Omental fat pad (tissue), 4 donors: ENCODE data around the gene BTBD10. TPM values are rescaled to one million over a fixed set of nuclear protein-coding genes. Genes with fewer than 3 reads are reported as not detected.

ENCODE experiments used
- ATAC-seq: fragments of 150-250 bp; one replicate; pipeline ENCODE4 v1.9.1; 2016; ENCODE audit warnings: mild to moderate bottlenecking, moderate library complexity; ENCODE audit not compliant: low FRiP score
- DNase-seq: peaks from one replicate; pipeline ENCODE4 v3.0.0-alpha.2; 2019; ENCODE audit warnings: low spot score
- total RNA-seq, 4 donors: library from RNA; depleted of rRNA; stranded (reverse); fragments of >200 nt; gene quantifications; one replicate each; pipeline ENCODE4 v1.1.0, GENCODE V29; 2016
- TF ChIP-seq, protein P1 (sequence below), 3 donors: fragments of 450-650 bp; IDR thresholded peaks; one replicate each; pipeline ENCODE4 v1.5.1; 2016 to 2017; ENCODE audit warnings: antibody characterized with exemption in 3 of 3, mild to moderate bottlenecking in 3 of 3, moderate library complexity in 2 of 3

BTBD10 gene
- total RNA-seq, 4 donors from 2014 or later = 21.1 to 38.9 (median 24.2) TPM

DNA sequence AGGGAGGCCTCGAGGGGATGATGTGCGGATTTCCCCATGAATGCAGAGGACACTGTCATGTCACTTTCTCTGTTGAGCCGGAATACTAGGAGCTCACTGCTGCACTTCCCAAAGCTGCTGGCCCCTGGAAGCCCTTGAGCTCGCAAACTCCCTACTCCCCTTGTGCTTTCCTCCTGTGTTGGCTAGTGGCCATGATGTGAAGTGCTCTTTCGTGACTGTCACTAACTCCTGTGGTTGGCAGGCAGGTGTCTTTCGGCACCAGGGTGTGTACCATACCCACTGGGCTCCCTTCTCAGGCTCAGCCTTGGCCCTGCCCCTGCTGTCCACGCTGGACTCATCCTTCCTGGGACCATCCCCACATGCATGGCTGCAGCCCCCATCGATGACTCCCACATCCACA lies 86.2 kb downstream of the BTBD10 start:
- TF ChIP-seq, protein P1, sequence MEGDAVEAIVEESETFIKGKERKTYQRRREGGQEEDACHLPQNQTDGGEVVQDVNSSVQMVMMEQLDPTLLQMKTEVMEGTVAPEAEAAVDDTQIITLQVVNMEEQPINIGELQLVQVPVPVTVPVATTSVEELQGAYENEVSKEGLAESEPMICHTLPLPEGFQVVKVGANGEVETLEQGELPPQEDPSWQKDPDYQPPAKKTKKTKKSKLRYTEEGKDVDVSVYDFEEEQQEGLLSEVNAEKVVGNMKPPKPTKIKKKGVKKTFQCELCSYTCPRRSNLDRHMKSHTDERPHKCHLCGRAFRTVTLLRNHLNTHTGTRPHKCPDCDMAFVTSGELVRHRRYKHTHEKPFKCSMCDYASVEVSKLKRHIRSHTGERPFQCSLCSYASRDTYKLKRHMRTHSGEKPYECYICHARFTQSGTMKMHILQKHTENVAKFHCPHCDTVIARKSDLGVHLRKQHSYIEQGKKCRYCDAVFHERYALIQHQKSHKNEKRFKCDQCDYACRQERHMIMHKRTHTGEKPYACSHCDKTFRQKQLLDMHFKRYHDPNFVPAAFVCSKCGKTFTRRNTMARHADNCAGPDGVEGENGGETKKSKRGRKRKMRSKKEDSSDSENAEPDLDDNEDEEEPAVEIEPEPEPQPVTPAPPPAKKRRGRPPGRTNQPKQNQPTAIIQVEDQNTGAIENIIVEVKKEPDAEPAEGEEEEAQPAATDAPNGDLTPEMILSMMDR (IDR thresholded peaks at IDR 0.05) = no peak
- ATAC-seq (no peak), DNase-seq (no peak)

DNA sequence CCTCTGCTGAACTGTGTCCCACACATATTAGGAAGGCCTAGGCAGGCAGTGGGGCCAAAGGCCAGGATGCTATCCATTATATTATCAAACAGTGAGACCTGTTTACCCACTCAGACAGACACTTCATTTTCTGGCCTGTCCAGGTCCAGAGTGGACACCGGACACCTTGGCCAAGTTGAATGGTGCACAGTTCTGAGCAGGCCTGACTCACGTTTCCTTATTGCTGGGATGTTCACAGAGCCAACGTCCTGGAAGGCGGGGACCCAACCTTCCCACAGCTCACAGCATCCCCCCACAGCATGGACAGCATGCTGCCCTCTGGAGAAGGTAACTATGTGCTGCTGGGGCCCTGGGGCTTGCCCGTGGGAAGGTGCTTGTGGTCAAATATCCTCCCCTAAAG lies 86.6 kb downstream of the BTBD10 start:
- TF ChIP-seq, protein P1 (IDR thresholded peaks at IDR 0.05) = no peak
- DNase-seq = no peak
- no peak for ATAC-seq

DNA sequence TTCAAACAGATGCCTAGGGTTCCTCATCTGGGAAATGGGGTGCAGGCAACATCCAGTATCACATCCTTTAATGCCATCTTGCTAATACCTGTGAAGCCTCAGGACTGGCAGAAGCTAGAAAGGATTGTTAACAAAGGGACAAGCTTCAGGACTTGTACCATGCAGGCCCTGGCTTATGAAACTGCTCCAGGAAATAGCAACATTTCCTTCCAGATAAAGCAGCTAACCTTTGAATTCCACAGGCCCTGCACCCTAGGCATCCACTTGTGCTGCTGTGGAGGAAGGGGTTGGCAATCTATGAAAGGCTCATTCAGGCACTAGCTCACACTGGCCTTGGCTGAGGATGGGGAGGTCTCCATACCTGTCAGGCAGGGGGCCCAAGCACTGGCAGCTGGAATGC lies 87.2 kb downstream of the BTBD10 start:
- no peak for DNase-seq
- TF ChIP-seq, protein P1 (IDR thresholded peaks at IDR 0.05) = no peak
- ATAC-seq = no peak

DNA sequence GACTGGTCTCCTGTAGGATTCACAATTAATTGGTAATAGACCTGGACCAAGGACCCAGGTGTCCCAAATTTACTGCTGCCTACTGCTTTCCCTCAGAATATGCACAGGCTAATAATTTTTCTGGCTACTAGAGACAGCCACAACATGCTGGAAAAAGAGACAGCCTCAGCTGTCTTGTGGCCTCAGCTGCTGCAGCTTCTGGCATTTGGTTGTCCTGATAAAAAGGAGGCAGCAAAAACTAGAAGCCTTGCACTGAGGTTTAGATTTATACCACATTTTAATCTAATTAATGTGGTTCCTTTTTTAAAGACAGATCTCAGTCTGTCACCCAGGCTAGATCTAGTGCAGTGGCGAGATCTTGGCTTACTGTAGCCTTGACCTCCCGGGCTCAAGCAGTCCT lies 89.8 kb downstream of the BTBD10 start:
- DNase-seq (no peak), ATAC-seq (no peak)
- TF ChIP-seq, protein P1 (IDR thresholded peaks at IDR 0.05) = no peak

DNA sequence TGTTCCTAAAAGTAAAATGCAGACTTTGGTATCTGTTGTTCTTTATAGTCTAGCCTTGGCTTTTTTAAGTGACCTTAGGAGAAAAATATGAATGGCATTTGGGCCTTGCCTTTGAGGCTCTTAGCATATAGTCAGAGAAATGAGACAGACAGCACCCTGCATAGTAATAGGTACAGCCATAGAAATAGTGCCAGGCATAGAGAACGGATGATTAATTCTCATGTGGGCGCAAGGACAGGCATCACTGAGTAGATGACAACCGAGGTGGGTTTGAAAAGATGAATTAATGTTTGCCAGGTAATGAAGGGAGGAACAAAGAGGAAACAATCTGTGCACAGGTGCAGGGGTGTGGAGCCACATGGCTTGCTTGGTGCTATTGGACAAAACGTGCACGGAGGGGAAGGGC lies 95.0 kb downstream of the BTBD10 start:
- ATAC-seq (no peak), DNase-seq (no peak)
- TF ChIP-seq, protein P1 (IDR thresholded peaks at IDR 0.05) = no peak

DNA sequence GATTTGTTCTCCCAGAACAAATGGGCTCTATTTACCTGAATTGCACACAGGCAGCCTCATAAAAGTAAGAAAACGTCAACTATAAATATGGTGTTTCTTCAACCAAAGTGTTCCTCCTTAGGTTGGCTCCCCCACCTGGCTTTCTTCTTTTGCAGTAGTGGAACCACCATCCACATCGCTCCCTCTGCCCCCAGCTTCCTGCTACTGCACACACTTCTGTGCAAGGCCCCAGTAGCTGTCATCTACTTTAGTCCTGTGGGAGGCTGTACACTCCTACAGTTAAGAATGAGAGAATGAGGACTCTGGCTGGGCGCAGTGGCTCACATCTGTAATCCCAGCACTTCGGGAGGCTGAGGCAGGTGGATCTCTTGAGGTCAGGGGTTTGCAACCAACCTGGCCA lies 95.9 kb downstream of the BTBD10 start:
- no peak for ATAC-seq
- no peak for DNase-seq
- TF ChIP-seq, protein P1 (IDR thresholded peaks at IDR 0.05) = no peak

DNA sequence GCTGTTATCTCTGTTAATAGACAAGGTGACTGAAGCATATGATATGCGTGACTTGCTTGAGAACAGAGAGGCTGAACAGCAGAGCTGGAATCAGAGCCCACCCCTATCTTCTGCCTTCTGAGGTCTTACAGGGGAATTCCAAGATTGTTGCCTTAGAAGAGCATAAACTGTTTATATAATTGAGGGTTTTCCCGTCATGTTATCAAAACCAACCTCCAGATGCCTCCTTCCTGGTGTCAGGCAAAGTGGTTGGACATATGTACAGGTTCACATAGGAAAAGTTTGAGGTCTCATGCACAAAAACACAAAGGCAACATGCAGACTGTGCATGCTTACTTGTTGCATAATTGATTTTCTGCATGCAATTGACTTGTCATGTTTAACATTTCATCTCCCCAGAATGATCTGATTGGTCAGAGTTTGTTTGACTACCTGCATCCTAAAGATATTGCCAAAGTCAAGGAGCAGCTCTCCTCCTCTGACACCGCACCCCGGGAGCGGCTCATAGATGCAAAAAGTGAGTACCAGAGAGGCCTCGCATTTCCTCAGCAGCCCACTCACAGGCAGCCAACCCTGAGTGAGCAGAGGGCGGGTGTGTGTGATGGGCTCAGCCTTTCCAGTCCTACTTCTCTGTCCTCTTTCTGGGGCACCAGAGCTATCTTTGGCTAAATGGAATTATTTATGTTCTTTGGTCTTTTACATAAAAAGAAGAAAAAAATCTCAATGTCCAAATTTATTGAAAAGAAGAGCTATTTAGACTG lies 96.6 kb downstream of the BTBD10 start:
- DNase-seq = no peak
- ATAC-seq = no peak
- TF ChIP-seq, protein P1 (IDR thresholded peaks at IDR 0.05) = no peak
